ENCODE data around the gene KCNK3.

Gene KCNK3

GRCh38 chr2:26737221-26737620 is 44.7 kb downstream of the KCNK3 start:
- Histone ChIP-seq H2BK12ac (ENCODE audit: low read length in 2 of 2) (no peak overlapping the region), H3K27ac (ENCODE audit: low read length, poor library complexity, severe bottlenecking) (no peak overlapping the region), H3K14ac (ENCODE audit: low read length in 2 of 2) (no peak overlapping the region), H4K91ac (ENCODE audit: low read length) (no peak overlapping the region), H2BK120ac (ENCODE audit: low read depth, low read length) (no peak overlapping the region), H2BK5ac (ENCODE audit: low read depth, low read length, poor library complexity, severe bottlenecking) (no peak overlapping the region), H3K9ac (ENCODE audit: low read length) (no peak overlapping the region), H3K79me1 (replicated peaks; ENCODE audit: low read length, poor library complexity, severe bottlenecking) (no peaks in the 10 kb centered on the region), H4K8ac (ENCODE audit: low read length) (no peak overlapping the region), H3K23ac (ENCODE audit: low read length in 2 of 2) (peak overlapping the region in 1 of 2 experiments; percentile 19), H3K4me3 (ENCODE audit: insufficient read depth in 1 of 2, low read depth in 1 of 2, low read length in 2 of 2) (no peak overlapping the region), H3K36me3 (ENCODE audit: control insufficient read depth in 1 of 2, insufficient read depth in 2 of 2, low read depth in 1 of 2, low read length in 2 of 2) (no peaks in the 10 kb centered on the region), H3K4me2 (ENCODE audit: low read length, poor library complexity, severe bottlenecking) (no peak overlapping the region), H2AK5ac (ENCODE audit: low read length, severe bottlenecking) (no peak overlapping the region), H2BK15ac (ENCODE audit: low read depth, poor library complexity, severe bottlenecking) (no peak overlapping the region), H2AFZ (ENCODE audit: low read depth, low read length) (no peak overlapping the region), H3K4ac (ENCODE audit: low read depth in 1 of 2, low read length in 2 of 2) (no peak overlapping the region), H3K9me3 (ENCODE audit: control insufficient read depth, low read length) (no peaks in the 10 kb centered on the region), H3K18ac (ENCODE audit: low read depth in 1 of 2, low read length in 2 of 2) (no peak overlapping the region), H3K27me3 (ENCODE audit: control insufficient read depth in 1 of 2, insufficient read depth in 1 of 2, low read length in 2 of 2) (peaks cover 0 to 44% of the 10 kb centered on the region in 2 experiments), H3K4me1 (ENCODE audit: control insufficient read depth, insufficient read depth, low read depth, low read length) (peaks cover 4% of the 10 kb centered on the region)
- 82% methylated on average over 4 of the region's 4 CpGs for WGBS
- DNase-seq, result no peak

DNA sequence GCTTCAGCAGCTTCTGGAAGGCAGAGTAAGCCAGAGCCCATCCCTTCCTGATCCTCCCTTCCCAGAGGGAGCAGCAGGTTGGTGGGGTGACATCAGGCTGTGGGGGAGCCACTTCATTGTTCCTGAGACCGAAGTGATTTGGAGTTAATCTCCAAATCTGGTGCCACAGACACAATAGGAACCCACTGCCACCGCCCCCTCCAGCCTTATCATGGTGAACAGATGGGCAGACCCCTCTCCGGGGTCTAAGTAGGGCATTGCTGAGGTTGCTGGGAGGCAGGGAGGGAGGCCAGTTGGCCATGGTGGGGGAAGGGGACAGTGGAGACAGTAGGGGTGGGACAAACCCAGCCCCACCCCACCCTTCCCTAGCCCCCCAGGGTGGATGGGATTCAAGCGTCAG is 46.0 kb downstream of the KCNK3 start:
- Histone ChIP-seq H3K4me3 (ENCODE audit: insufficient read depth in 1 of 2, low read depth in 1 of 2, low read length in 2 of 2) (no peak overlapping the region), H3K4me2 (ENCODE audit: low read length, poor library complexity, severe bottlenecking) (no peak overlapping the region), H3K9me3 (ENCODE audit: control insufficient read depth, low read length) (no peaks in the 10 kb centered on the region), H3K36me3 (ENCODE audit: control insufficient read depth in 1 of 2, insufficient read depth in 2 of 2, low read depth in 1 of 2, low read length in 2 of 2) (no peaks in the 10 kb centered on the region), H2AFZ (ENCODE audit: low read depth, low read length) (no peak overlapping the region), H2AK5ac (ENCODE audit: low read length, severe bottlenecking) (no peak overlapping the region), H3K14ac (ENCODE audit: low read length in 2 of 2) (no peak overlapping the region), H3K23ac (ENCODE audit: low read length in 2 of 2) (no peak overlapping the region), H3K27ac (ENCODE audit: low read length, poor library complexity, severe bottlenecking) (no peak overlapping the region), H2BK120ac (ENCODE audit: low read depth, low read length) (no peak overlapping the region), H3K18ac (ENCODE audit: low read depth in 1 of 2, low read length in 2 of 2) (no peak overlapping the region), H3K79me1 (replicated peaks; ENCODE audit: low read length, poor library complexity, severe bottlenecking) (no peaks in the 10 kb centered on the region), H3K4me1 (ENCODE audit: control insufficient read depth, insufficient read depth, low read depth, low read length) (peaks cover 4% of the 10 kb centered on the region), H3K9ac (ENCODE audit: low read length) (no peak overlapping the region), H2BK15ac (ENCODE audit: low read depth, poor library complexity, severe bottlenecking) (peak overlapping the region; percentile 35), H4K8ac (ENCODE audit: low read length) (no peak overlapping the region), H3K27me3 (ENCODE audit: control insufficient read depth in 1 of 2, insufficient read depth in 1 of 2, low read length in 2 of 2) (peaks cover 9 to 35% of the 10 kb centered on the region in 2 experiments), H4K91ac (ENCODE audit: low read length) (no peak overlapping the region), H2BK12ac (ENCODE audit: low read length in 2 of 2) (peak overlapping the region in 1 of 2 experiments; percentile 69), H2BK5ac (ENCODE audit: low read depth, low read length, poor library complexity, severe bottlenecking) (no peak overlapping the region), H3K4ac (ENCODE audit: low read depth in 1 of 2, low read length in 2 of 2) (no peak overlapping the region)
- 100% methylated on average over 2 of the region's 4 CpGs for WGBS
- DNase-seq, result no peak

GRCh38 chr2:26739514-26739913 is 47.0 kb downstream of the KCNK3 start:
- Histone ChIP-seq H3K4me3 (ENCODE audit: insufficient read depth in 1 of 2, low read depth in 1 of 2, low read length in 2 of 2) (no peak overlapping the region), H2BK15ac (ENCODE audit: low read depth, poor library complexity, severe bottlenecking) (no peak overlapping the region), H3K27me3 (ENCODE audit: control insufficient read depth in 1 of 2, insufficient read depth in 1 of 2, low read length in 2 of 2) (peaks cover 9 to 32% of the 10 kb centered on the region in 2 experiments), H3K9me3 (ENCODE audit: control insufficient read depth, low read length) (no peaks in the 10 kb centered on the region), H2BK5ac (ENCODE audit: low read depth, low read length, poor library complexity, severe bottlenecking) (no peak overlapping the region), H2AK5ac (ENCODE audit: low read length, severe bottlenecking) (no peak overlapping the region), H3K4me1 (ENCODE audit: control insufficient read depth, insufficient read depth, low read depth, low read length) (peaks cover 4% of the 10 kb centered on the region), H3K79me1 (replicated peaks; ENCODE audit: low read length, poor library complexity, severe bottlenecking) (no peaks in the 10 kb centered on the region), H3K27ac (ENCODE audit: low read length, poor library complexity, severe bottlenecking) (no peak overlapping the region), H3K36me3 (ENCODE audit: control insufficient read depth in 1 of 2, insufficient read depth in 2 of 2, low read depth in 1 of 2, low read length in 2 of 2) (no peaks in the 10 kb centered on the region), H3K4ac (ENCODE audit: low read depth in 1 of 2, low read length in 2 of 2) (no peak overlapping the region), H3K23ac (ENCODE audit: low read length in 2 of 2) (no peak overlapping the region), H3K9ac (ENCODE audit: low read length) (no peak overlapping the region), H2BK120ac (ENCODE audit: low read depth, low read length) (no peak overlapping the region), H3K18ac (ENCODE audit: low read depth in 1 of 2, low read length in 2 of 2) (no peak overlapping the region), H4K8ac (ENCODE audit: low read length) (no peak overlapping the region), H2AFZ (ENCODE audit: low read depth, low read length) (no peak overlapping the region), H3K4me2 (ENCODE audit: low read length, poor library complexity, severe bottlenecking) (no peak overlapping the region), H3K14ac (ENCODE audit: low read length in 2 of 2) (no peak overlapping the region), H4K91ac (ENCODE audit: low read length) (no peak overlapping the region), H2BK12ac (ENCODE audit: low read length in 2 of 2) (no peak overlapping the region)
- DNase-seq, result no peak
- 93% methylated on average over 7 of the region's 7 CpGs for WGBS

DNA sequence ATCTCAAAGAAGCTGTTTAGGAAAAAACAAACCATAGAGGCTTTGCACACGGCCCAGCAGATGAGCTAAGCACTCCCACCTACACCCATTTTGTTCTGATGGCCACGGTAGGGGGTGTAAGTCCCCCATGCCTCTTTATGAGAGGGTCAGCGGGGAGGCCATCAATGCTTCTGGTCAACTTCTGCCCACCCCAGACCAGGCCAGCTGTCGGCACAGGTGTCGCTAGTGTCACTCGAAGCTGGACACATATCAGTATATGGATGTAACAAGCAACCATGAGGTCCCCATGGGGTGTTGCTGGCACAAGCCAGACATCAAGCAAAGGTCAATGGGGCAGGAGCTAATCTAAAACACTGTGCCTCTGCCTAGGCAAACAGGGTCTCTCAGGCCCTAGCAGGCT is 47.8 kb downstream of the KCNK3 start:
- Histone ChIP-seq H2BK12ac (ENCODE audit: low read length in 2 of 2) (no peak overlapping the region), H3K18ac (ENCODE audit: low read depth in 1 of 2, low read length in 2 of 2) (no peak overlapping the region), H2AFZ (ENCODE audit: low read depth, low read length) (no peak overlapping the region), H3K4ac (ENCODE audit: low read depth in 1 of 2, low read length in 2 of 2) (no peak overlapping the region), H3K79me1 (replicated peaks; ENCODE audit: low read length, poor library complexity, severe bottlenecking) (no peaks in the 10 kb centered on the region), H3K27me3 (ENCODE audit: control insufficient read depth in 1 of 2, insufficient read depth in 1 of 2, low read length in 2 of 2) (peaks cover 9 to 32% of the 10 kb centered on the region in 2 experiments), H3K14ac (ENCODE audit: low read length in 2 of 2) (no peak overlapping the region), H2AK5ac (ENCODE audit: low read length, severe bottlenecking) (no peak overlapping the region), H2BK15ac (ENCODE audit: low read depth, poor library complexity, severe bottlenecking) (peak overlapping the region; percentile 12), H3K9ac (ENCODE audit: low read length) (no peak overlapping the region), H2BK120ac (ENCODE audit: low read depth, low read length) (no peak overlapping the region), H3K36me3 (ENCODE audit: control insufficient read depth in 1 of 2, insufficient read depth in 2 of 2, low read depth in 1 of 2, low read length in 2 of 2) (no peaks in the 10 kb centered on the region), H3K27ac (ENCODE audit: low read length, poor library complexity, severe bottlenecking) (no peak overlapping the region), H3K4me2 (ENCODE audit: low read length, poor library complexity, severe bottlenecking) (no peak overlapping the region), H3K4me3 (ENCODE audit: insufficient read depth in 1 of 2, low read depth in 1 of 2, low read length in 2 of 2) (no peak overlapping the region), H3K9me3 (ENCODE audit: control insufficient read depth, low read length) (no peaks in the 10 kb centered on the region), H3K4me1 (ENCODE audit: control insufficient read depth, insufficient read depth, low read depth, low read length) (peaks cover 2% of the 10 kb centered on the region), H4K8ac (ENCODE audit: low read length) (no peak overlapping the region), H2BK5ac (ENCODE audit: low read depth, low read length, poor library complexity, severe bottlenecking) (no peak overlapping the region), H3K23ac (ENCODE audit: low read length in 2 of 2) (no peak overlapping the region), H4K91ac (ENCODE audit: low read length) (peak overlapping the region; percentile 29)
- WGBS, result 92% methylated on average over 6 of the region's 6 CpGs
- no peak for DNase-seq

Data from mesenchymal stem cell (in vitro differentiated cells and primary cell).